ENCODE measurements around the gene PLAGL1.
"Not testable (repeated sequence)": the region's sequence is repeated elsewhere in the genome, so short reads cannot be mapped to it uniquely, and the experiment has no call there.

PLAGL1 gene

DNA sequence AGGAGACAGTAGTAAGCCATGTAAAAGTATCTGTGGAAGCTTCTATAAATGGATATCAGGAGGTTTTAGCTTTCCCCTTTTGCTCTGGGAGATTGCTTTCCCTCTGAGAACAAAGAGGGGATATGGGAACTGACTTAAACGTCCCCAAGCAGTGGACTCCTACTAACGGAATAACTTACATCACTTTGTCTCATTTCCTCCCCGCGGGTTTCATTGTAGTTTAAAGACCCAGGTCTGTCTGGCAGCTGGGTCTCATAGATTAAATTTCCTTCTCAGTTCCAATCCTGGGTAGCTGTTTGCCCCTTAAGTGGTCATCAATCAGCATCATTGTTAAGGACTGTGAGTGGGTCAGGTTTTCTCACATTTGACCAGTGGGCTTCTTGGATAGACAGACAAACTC is 68.7 kb downstream of the PLAGL1 start:
- DNase-seq (ENCODE audit: low read depth, low spot score), result no peak

DNA sequence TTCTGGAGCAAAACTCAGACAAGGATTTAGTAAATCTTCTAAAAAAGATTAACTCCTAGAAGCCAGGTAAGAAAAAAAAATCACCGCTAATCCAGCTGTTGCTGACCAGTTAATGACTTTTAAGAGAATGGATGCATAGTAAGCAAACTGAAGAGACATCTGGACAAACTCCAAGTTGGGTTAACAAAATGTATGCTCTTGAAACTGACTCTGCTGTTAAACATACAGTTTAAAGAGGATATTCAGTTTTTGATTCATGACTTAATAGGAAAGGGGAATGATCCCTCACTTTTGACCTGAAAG is 70.4 kb downstream of the PLAGL1 start:
- DNase-seq (ENCODE audit: low read depth, low spot score), result no peak

DNA sequence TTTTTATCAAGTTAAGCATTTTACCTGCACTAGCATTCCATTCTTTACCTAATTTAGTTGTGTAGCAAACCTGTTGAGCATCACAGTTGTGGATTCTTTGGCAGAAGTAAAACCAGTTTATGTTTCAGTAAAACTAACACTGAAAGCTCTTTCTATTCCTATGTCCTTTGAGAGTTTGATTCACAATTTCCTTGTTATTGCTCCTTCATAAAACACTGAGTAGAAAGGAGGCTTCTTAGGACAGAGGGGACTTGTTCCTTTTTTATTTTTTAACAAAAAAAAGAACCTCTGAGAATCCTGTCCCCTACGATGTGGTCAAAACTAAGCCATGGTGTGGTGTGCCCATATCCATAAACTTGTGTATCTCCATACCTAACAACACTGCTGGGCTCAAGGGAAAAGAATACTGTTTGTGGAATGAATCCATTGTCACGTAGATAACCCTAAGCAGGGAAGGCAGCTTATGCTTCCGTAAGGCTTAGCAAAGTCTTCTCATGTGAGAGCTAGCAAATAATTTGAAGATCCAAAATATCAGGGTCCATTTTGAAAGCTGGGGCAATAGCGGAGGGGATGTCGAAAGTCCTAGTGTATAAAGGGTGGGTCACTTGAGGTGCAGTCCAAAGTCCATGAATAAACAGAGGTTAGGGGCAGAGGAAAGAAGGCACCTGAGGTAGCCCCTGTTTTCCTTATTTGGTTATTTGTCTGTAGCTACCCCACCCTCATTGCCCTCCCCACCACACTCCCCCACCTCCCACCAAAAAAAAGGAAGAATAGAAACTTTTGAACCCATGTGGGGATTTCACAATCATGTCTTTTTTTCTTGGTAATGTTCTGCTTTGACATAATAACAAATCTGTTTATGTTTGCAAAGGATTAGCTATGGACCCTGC is 71.0 kb downstream of the PLAGL1 start:
- no peak for DNase-seq (ENCODE audit: low read depth, low spot score)

DNA sequence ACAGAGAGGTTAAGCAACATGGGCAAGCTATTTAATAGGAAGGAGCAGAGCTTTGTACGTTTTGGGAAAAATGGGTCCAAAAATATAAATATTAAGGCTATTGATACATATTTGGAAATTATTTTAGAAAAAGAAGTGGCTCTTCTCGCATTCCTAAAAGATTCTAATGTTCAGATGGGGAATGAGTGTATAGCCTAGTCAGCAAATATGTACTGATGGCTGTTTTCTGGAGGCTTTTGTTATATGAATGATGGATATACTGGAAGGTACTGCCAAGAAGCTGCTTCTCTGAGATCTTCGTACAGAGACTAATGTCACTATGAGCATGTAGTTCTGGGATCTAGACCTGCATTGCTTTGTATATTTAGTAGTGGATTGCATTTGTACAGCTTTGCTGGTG is 71.7 kb downstream of the PLAGL1 start:
- no peak for DNase-seq (ENCODE audit: low read depth, low spot score)

DNA sequence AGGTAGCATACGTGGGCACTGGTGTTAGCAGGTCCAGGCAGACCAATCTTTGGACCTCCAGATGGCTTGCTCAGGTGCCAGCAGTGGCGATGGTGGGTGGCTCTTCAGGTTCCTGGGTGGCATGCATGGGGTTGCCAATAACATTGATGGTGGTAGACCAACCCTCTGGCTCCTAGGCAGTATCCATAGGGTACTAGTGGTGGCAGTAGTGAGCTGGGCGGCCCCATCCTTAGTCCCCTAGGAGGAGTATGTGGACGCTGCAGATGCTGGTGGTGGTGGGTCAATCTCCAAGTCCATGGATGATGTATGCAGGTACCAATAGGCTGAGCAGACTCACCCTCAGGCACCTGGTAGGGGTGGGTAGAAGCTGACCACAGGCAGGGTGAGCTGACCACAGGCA is 73.2 kb downstream of the PLAGL1 start:
- DNase-seq (ENCODE audit: low read depth, low spot score), result no peak

DNA sequence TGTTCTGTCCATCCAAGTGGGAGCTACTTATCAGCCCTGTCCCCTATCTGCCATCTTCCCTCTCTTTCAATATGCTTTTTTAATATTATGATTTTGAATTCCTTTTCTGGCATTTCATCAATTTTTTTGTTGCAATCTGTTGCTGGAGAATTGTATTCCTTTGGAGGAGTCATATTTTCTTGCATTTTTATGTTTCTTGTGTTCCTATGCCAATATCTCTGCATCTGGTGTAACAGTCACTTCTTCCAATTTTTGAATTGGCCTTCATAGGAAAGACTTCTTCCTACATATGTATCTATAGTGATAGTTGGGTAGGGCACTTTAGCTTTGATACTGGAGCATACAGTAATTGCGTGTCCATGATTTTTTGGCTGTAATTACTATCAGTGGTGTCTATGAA is 73.7 kb downstream of the PLAGL1 start:
- DNase-seq (ENCODE audit: low read depth, low spot score), result no peak

DNA sequence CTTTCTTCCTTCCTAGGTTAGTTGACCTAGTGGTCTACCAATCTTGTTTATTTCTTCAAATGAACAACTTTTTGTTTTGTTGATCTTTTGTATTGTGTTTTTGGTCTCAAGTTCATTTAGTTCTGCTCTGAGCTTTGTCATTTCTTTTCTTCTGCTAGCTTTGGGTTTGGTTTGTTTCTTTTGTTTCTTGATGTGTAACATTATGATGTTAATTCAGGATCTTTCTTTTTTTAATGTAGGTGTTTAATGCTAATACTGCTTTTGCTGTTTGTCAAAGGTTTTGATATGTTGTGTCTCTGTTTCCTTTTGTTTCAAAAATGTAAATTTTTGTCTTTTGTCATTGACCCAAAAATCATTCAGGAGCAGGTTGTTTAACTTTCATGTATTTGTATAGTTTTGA is 78.1 kb downstream of the PLAGL1 start:
- no peak for DNase-seq (ENCODE audit: low read depth, low spot score)

DNA sequence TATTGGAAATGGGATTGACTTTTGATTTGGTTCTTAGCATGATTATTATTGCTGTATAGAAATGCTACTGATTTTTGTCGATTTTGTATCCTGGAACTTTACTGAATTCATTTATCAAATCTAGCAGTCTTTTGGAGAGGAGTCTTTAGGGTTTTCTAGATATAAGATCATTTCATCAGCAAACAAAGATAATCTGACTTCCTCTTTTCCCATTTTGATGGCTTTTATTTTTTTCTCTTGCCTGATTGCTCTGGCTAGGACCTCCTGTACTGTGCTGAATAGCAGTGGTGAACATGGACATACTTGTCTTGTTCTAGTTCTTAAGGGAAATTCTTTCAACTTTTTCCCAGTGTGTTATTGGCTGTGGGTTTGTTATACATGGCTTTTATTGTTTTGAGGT is 79.2 kb downstream of the PLAGL1 start:
- no peak for DNase-seq (ENCODE audit: low read depth, low spot score)

DNA sequence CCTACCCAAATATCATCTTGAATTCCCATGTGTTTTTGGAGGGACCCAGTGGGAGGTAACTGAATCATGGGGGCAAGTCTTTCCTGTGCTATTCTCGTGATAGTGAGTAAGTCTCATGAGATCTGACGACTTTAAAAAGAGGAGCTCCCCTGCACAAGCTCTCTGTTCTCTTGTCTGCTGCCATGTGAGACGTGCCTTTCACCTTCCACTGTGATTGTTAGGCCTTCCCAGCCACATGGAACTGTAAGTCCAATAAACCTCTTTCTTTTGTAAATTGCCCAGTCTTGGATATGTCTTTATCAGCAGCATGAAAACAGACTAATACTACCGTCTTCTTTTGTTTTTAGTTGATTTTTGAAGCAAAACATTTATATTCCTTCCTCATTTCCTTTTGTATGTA is 91.0 kb downstream of the PLAGL1 start:
- not testable (repeated sequence) for DNase-seq (ENCODE audit: low read depth, low spot score)

DNA sequence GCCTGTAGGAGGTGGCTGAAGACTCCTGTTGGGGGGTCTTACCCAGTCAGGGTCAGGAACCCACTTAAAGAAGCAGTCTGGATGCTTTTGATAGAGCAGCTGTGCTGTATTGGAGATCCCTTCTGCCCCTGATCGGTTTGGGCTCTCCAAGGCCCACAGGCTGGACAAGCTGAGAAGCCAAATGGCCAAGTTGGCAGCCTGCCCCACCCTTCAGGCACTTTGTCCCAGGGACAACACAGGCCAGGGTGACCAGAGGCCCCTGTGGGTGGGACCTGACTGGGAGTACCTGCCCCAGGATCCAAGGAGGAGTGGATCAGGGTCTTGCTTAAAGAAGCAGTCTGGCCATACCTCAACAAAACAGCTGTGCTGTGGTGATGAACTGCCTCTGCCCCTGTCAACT is 95.4 kb downstream of the PLAGL1 start:
- no peak for DNase-seq (ENCODE audit: low read depth, low spot score)

DNA sequence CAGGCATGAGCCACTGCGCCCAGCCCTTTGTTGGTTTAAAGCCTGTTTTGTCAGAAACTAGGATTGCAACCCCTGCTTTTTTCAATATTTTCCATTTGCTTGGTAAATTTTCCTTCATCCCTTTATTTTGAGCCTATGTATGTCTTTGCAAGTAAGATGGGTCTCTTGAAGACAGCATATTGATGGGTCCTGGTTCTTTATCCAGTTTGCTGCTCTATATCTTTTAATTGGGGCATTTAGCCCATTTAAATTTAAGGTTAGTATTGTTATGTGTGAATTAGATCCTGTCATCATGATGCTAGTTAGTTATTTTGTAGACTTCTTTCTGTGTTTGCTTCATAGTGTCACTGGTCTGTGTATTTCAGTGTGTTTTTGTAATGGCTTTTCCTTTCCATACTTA is 97.0 kb downstream of the PLAGL1 start:
- no peak for DNase-seq (ENCODE audit: low read depth, low spot score)

DNA sequence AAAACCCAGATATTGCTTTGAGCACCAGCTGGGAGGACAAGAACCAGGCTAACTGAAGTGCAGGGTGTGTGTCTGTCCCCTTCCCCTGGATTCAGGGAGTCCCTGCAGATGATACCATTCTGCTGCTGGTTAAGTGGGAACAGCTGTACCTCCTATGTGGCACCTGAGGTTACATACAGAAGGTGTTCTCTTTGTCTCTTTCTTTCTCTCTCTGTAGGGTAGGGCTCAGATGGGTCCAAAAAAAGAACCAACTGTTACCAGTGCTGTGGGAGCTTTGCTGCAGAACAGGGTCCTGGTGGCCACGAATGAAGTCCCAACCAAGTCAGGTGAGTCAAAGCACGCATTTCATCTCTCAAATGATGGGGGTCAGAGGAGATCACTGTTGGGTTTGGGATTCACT is 105.2 kb downstream of the PLAGL1 start:
- DNase-seq (ENCODE audit: low read depth, low spot score), result no peak

DNA sequence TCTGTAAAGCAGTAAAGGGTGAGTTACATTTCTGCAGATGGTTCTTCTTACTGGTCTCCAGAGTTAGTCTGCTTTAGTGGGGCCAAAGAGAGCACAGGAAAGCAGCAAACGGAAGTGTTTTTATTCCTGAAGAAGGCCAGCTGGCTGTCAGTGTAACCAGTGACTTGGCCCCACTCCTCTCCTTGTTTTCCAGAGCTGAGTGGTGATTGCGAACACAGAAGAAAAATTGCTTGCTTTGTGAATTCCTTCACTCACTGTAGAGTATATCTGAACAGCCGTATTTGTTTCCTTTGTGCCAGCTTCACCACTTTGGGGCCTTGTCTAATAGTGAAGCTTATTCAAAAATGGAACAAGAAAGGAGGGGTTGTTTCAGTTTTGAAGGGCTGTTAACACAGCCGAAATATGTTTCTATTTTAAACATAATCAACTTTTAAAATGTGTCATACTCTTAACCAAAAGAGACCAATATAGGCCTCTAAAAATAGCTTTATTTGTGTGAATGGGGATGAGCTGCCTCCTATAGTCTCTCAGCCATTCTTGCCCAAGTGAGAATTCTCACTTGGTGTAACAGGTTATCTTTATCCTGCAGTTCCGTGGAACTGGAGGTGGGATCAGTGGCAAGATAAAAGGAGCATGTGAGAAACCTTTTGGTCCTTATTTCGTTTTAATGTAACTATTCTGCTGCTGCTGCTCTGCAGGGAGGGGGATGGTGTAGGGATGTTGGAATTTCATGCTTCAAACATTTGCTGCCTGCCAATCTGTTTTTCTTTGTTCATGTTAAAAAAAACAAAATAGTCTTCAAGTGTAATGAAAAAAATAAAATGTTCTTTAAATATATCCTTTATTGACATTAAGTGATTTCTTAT is 105.9 kb downstream of the PLAGL1 start:
- DNase-seq (ENCODE audit: low read depth, low spot score), result no peak

DNA sequence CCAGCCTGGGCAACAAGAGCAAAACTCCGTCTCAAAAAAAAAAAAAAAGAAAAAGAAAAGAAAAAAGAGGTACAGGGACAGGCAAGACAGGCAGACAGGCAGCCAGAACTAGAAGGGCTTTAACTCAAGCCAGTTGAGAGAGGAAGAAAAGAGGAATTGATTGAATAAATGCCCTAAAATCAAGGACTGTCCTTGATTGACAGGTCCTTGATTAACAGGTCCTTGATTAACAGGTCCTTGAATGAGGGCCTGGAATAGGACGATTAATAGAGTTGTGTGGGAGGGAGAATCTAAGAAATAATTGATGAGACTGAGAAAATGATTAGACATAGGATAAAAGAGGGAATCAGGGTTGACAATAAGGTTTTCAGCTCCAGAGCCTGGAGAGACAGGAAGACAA is 107.7 kb downstream of the PLAGL1 start:
- DNase-seq (ENCODE audit: low read depth, low spot score), result no peak

DNA sequence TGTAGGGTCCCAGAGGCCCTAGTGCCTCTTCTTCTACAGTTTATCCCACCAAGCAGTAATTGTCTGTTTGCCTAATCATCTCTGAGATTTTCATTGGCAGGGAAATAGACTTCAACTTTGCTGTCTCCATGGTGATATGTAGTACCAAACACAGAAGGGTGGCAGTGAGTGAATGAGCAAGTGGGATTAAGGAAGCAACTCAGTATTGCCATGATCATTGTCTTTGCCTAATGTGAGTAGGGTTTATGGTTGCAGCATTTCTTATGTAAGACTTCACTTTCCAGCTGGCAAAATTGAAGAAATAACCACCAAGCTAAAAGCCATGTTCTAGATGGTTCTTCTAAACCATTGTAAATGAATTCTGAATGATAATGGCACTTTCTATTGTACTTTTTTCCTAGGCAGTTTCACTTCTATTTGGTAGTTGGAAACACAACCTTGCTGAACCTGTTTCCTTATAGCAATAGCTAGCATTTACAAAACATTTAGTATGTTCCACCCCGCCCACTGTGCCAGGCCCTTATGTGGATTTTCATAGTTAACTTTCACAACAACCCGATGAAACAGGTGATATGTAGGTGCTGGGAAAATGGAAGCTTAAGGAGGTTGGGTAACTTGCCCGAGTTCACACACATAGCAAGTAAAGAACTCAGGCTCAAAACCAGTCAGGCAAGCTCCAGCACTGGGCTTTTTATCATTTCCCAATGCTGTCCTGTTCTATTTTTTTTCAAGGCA is 111.8 kb downstream of the PLAGL1 start:
- DNase-seq (ENCODE audit: low read depth, low spot score), result no peak

DNA sequence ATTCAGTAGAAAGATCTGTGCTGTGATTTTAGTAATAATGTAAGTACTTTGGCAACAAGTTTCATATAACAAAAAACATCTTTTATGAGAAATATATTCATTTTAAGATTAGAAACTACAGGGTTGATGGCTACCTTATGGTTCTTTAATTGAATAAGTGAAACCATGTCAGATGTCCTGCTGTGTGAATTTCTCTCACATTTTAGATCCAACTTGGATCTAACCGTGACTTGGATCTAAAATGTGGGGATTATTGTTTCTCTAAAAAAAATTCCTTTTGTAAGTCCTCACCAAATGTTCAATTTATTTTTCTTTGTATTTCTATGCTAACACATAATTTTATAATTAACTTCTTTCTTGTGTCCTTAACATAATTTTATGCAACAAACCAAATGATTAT is 113.4 kb downstream of the PLAGL1 start:
- no peak for DNase-seq (ENCODE audit: low read depth, low spot score)
